CD4-positive, alpha-beta T cell treated with Interleukin-4 for 4 hours (primary cell): ENCODE measurements around the gene SNTN.

Experiments used
- DNase-seq: peaks from one replicate; pipeline ENCODE4 v3.0.0-alpha.2; 2020

The SNTN gene

DNA sequence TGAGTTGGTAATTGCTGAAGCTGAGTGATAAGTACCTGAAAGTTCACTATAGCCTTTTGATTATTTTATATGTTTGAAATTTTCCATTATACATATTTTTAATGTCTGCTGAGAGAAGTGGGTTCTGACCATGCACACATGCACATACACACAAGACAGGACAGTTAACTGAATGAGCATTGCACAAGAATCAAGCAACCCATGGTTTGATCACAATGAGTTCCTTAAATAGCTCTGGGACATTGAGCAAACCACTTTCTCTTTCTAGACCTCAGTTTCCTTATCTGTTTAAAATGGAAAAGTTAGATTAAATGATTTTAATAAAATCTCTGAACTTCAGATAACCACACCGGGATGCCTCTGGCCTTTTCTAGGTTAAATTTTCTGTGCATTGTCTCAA is 26.7 kb downstream of the SNTN start:
- DNase-seq, result no peak

DNA sequence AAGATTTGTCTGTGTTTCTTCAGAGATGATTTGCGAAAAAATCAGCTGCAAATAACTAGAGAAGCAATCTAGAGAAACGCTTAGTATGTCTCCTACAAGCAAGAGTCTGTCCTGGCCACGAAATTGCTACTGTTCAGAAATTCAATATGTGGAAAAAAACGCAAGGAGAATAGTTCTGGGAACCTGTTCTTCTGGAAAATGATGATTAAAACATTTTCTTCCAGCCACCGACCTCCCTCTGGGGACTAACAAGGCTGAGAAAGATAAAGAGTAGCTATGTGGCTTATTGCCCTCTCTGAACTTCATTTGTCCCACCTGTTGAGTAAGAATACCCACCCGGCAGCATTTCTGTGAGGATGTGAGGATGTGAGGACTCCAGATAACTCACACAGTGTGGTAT is 31.6 kb downstream of the SNTN start:
- DNase-seq, result no peak

DNA sequence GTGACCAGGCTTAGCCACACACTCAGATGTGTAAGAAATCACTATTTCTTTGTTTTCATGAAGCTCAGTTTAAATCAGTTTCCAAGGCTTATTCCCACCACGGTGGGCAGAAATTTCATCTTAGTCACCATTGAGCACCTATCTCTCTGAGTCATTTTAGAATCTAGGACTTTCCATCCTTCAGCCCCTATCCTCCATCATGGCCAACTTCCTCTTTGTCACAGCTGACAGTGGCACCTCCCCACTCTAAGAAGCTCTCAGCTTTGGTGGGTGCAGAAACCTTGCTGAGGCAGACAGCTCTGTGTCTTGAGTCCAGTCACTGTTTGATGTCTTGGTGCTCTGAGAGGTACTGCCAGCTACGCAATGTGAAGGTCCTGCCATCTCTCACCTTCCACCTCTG is 32.9 kb downstream of the SNTN start:
- no peak for DNase-seq

GRCh38 chr3:63687278-63688225 is 35.1 kb downstream of the SNTN start:
- no peak for DNase-seq

- no peak for DNase-seq
These were observed 36.8 kb downstream of the SNTN start for GRCh38 chr3:63689285-63689684.

DNA sequence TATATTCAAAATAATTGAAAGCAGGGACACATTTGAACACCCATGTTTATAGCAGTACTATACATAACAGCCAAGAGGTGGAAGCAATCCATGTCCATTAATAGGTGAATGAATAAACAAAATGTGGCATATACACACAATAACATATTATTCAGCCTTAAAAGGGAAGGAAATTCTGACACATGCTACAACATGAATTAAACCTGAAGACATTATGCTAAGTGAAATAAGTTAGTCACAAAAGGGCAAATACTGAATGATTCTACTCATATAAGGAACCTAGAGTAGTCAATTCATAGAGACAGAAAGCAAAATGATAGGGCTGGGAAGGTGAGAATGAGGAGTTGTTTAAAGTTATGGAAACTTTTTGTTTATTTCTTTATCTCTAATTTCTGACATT is 40.9 kb downstream of the SNTN start:
- DNase-seq, result no peak

DNA sequence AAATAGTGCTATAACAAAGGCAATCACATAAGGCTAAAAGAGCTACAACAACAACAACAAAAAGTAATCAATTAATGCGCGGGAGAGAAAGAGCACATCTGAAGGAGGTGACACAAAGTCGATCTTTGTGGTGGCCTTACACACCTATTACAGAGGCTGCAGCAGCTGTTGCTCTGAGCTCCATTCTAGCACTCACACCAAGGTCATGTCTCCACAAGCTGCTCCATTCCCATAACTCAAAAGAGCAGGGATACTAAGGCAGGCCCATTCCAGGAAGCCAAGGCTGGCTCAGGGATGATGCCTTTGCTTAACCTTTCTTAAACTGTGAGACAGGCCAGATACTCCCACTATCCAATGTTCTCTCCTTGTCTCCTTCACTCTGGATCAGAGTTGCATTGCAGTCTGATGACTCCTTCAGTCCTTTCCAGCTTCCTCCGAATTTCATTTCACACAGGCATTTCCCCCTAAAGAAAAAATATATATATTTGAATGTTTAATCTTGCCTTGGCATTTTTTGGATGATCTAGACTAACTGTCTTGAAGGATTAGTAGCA is 52.7 kb downstream of the SNTN start:
- DNase-seq, result no peak

DNA sequence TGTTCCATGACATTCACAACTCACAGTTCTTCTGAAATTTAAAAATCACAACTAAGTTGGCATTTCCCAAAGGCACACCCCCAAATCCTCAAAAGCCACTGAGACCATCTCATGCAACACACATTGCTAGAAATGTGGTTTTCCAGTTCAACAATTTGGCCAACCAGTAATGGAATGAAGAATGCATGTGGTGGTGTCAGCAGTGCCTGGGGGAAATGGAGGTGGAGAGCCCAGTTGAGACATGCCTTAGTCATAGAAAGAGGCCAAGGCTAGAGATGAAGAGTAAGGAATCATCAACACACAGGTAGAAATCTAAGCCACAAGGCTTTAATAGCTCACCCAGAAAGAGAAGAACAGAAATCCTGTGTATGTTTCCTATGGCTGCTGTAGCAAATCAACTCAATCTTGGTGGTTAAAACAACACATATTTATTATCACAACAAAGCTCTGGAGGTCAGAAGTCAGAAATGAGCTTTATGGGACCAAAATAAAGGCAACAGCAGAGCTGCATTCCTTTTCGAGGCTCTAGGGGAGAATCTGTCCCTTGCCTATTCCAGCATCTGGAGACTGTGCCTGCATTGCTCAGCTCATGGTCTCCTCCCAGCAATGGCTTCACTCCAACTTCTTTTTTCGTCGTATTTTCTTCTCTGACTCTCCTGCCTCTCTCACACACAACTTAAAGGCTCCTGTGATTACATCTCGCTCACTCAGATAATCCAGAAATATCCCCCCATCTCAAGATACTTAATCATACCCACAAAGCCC is 54.0 kb downstream of the SNTN start:
- DNase-seq, result no peak

DNA sequence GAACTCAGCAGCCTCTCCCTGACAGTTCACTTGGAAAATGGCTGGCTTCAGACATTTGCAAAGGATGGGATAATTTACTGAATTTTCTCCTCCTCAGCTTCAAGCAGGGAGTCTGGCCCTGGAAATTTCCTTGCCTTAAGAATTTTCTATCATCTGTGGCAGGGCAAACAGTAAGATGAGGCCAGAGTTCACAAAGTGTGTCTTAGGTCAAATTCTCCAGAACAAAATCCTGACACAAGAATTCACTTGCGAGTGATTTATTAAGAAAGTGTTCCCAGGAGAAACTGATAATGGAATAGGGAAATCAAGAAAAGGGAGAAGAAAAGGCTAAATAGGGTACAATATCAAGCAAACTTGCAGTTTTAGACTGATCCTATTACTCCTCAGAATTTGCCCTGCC is 55.3 kb downstream of the SNTN start:
- no peak for DNase-seq

DNA sequence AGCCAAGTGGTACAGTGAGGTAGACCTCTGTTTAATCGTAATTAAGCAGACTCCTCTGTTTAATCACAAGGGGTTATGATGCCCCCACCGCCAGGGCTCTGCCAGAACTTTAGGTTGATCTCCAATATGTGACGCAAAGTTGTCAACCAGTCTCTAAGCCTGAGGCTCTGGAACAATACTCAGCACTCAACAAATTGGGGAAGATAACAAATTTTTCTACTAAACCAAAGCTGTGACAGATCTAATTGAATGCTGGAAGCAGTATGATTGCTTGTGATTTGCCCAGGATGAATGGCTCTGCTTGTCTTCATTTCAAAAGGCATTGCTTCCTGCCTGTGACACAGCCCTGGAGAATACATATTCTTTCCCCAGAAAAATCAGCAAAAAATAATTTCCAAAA is 57.1 kb downstream of the SNTN start:
- DNase-seq, result no peak
